ENCODE results near the gene ZCCHC10.

ZCCHC10 gene

GRCh38 chr5:133025804-133026663, at the start of gene ZCCHC10:
ZCCHC10 (minus strand) TSS chr5:133026549; CDS start chr5:133026537, 12 bp downstream.
- H3K36me3 Mint-ChIP-seq (ENCODE audit: low read depth): peaks cover 11% of the 10 kb centered on the region
- peaks cover 14% of the 10 kb centered on the region for H3K4me1 Mint-ChIP-seq (ENCODE audit: low read depth)
- H3K27ac Mint-ChIP-seq: peak within 1 kb of the TSS; percentile 85
- no peaks in the 10 kb centered on the region for H3K27me3 Mint-ChIP-seq (ENCODE audit: low read depth)
- H3K9me3 Mint-ChIP-seq: no peaks in the 10 kb centered on the region
- peak within 1 kb of the TSS; percentile 87 for H3K4me3 Mint-ChIP-seq

GRCh38 chr5:133075572-133076536, 49.5 kb upstream of the ZCCHC10 start:
- Mint-ChIP-seq H3K36me3 (ENCODE audit: low read depth) (peaks cover 36% of the 10 kb centered on the region), H3K27ac (no peak overlapping the region), H3K4me3 (no peak overlapping the region), H3K27me3 (ENCODE audit: low read depth) (no peaks in the 10 kb centered on the region), H3K4me1 (ENCODE audit: low read depth) (peaks cover 10% of the 10 kb centered on the region), H3K9me3 (no peaks in the 10 kb centered on the region)

- H3K4me1 Mint-ChIP-seq (ENCODE audit: low read depth): peaks cover 14% of the 10 kb centered on the region
Measured at GRCh38 chr5:133072021-133072420, 45.7 kb upstream of the ZCCHC10 start.

GRCh38 chr5:133066045-133066444, 39.7 kb upstream of the ZCCHC10 start:
- Mint-ChIP-seq H3K36me3 (ENCODE audit: low read depth) (peaks cover 39% of the 10 kb centered on the region), H3K9me3 (no peaks in the 10 kb centered on the region), H3K27ac (no peak overlapping the region), H3K27me3 (ENCODE audit: low read depth) (no peaks in the 10 kb centered on the region), H3K4me1 (ENCODE audit: low read depth) (peaks cover 18% of the 10 kb centered on the region), H3K4me3 (no peak overlapping the region)

More at GRCh38 chr5:133072021-133072420, 45.7 kb upstream of the ZCCHC10 start:
- Mint-ChIP-seq H3K36me3 (ENCODE audit: low read depth) (peaks cover 58% of the 10 kb centered on the region), H3K4me3 (no peak overlapping the region), H3K27me3 (ENCODE audit: low read depth) (no peaks in the 10 kb centered on the region), H3K9me3 (no peaks in the 10 kb centered on the region), H3K27ac (no peak overlapping the region)

- Mint-ChIP-seq H3K36me3 (ENCODE audit: low read depth) (peaks cover 35% of the 10 kb centered on the region), H3K27me3 (ENCODE audit: low read depth) (no peaks in the 10 kb centered on the region), H3K4me3 (no peak overlapping the region), H3K4me1 (ENCODE audit: low read depth) (peaks cover 18% of the 10 kb centered on the region), H3K9me3 (no peaks in the 10 kb centered on the region), H3K27ac (no peak overlapping the region)
Measured at GRCh38 chr5:133065471-133065870, 39.1 kb upstream of the ZCCHC10 start.

GRCh38 chr5:133063965-133064364, 37.6 kb upstream of the ZCCHC10 start:
- Mint-ChIP-seq H3K27ac (no peak overlapping the region), H3K36me3 (ENCODE audit: low read depth) (peaks cover 28% of the 10 kb centered on the region), H3K9me3 (no peaks in the 10 kb centered on the region), H3K4me1 (ENCODE audit: low read depth) (peaks cover 16% of the 10 kb centered on the region), H3K27me3 (ENCODE audit: low read depth) (no peaks in the 10 kb centered on the region), H3K4me3 (no peak overlapping the region)

GRCh38 chr5:133062276-133062675, 35.9 kb upstream of the ZCCHC10 start:
- H3K36me3 Mint-ChIP-seq (ENCODE audit: low read depth): peaks cover 18% of the 10 kb centered on the region
- no peak overlapping the region for H3K4me3 Mint-ChIP-seq
- no peak overlapping the region for H3K27ac Mint-ChIP-seq
- H3K27me3 Mint-ChIP-seq (ENCODE audit: low read depth): no peaks in the 10 kb centered on the region
- H3K9me3 Mint-ChIP-seq: no peaks in the 10 kb centered on the region
- peaks cover 19% of the 10 kb centered on the region for H3K4me1 Mint-ChIP-seq (ENCODE audit: low read depth)

- Mint-ChIP-seq H3K4me3 (no peak overlapping the region), H3K27ac (peak overlapping the region; percentile 17), H3K4me1 (ENCODE audit: low read depth) (peaks cover 32% of the 10 kb centered on the region)
Measured at GRCh38 chr5:133059621-133060020, 33.3 kb upstream of the ZCCHC10 start.

GRCh38 chr5:133056891-133057290, 30.5 kb upstream of the ZCCHC10 start:
- Mint-ChIP-seq H3K36me3 (ENCODE audit: low read depth) (peaks cover 6% of the 10 kb centered on the region), H3K27ac (no peak overlapping the region), H3K27me3 (ENCODE audit: low read depth) (no peaks in the 10 kb centered on the region), H3K4me1 (ENCODE audit: low read depth) (peaks cover 28% of the 10 kb centered on the region), H3K4me3 (no peak overlapping the region), H3K9me3 (no peaks in the 10 kb centered on the region)

More at GRCh38 chr5:133059621-133060020, 33.3 kb upstream of the ZCCHC10 start:
- H3K9me3 Mint-ChIP-seq: no peaks in the 10 kb centered on the region
- no peaks in the 10 kb centered on the region for H3K27me3 Mint-ChIP-seq (ENCODE audit: low read depth)
- peaks cover 11% of the 10 kb centered on the region for H3K36me3 Mint-ChIP-seq (ENCODE audit: low read depth)

GRCh38 chr5:133054697-133055471, 28.5 kb upstream of the ZCCHC10 start:
- Mint-ChIP-seq H3K4me3 (no peak overlapping the region), H3K36me3 (ENCODE audit: low read depth) (peaks cover 6% of the 10 kb centered on the region), H3K4me1 (ENCODE audit: low read depth) (peaks cover 37% of the 10 kb centered on the region), H3K9me3 (no peaks in the 10 kb centered on the region), H3K27ac (no peak overlapping the region), H3K27me3 (ENCODE audit: low read depth) (no peaks in the 10 kb centered on the region)

GRCh38 chr5:133053448-133053847, 27.1 kb upstream of the ZCCHC10 start:
- Mint-ChIP-seq H3K9me3 (no peaks in the 10 kb centered on the region), H3K4me3 (peak overlapping the region; percentile 95), H3K36me3 (ENCODE audit: low read depth) (peaks cover 6% of the 10 kb centered on the region), H3K27ac (peak overlapping the region; percentile 100), H3K27me3 (ENCODE audit: low read depth) (no peaks in the 10 kb centered on the region), H3K4me1 (ENCODE audit: low read depth) (peaks cover 41% of the 10 kb centered on the region)

GRCh38 chr5:133052317-133053175, 26.2 kb upstream of the ZCCHC10 start:
- Mint-ChIP-seq H3K27ac (peak overlapping the region; percentile 100), H3K36me3 (ENCODE audit: low read depth) (peaks cover 3% of the 10 kb centered on the region), H3K9me3 (no peaks in the 10 kb centered on the region), H3K4me3 (peak overlapping the region; percentile 95), H3K4me1 (ENCODE audit: low read depth) (peaks cover 36% of the 10 kb centered on the region), H3K27me3 (ENCODE audit: low read depth) (no peaks in the 10 kb centered on the region)

- Mint-ChIP-seq H3K4me1 (ENCODE audit: low read depth) (peaks cover 35% of the 10 kb centered on the region), H3K27ac (peak within 1 kb of the TSS; percentile 100), H3K4me3 (peak within 1 kb of the TSS; percentile 95), H3K36me3 (ENCODE audit: low read depth) (peaks cover 3% of the 10 kb centered on the region), H3K27me3 (ENCODE audit: low read depth) (no peaks in the 10 kb centered on the region), H3K9me3 (no peaks in the 10 kb centered on the region)
Measured at GRCh38 chr5:133051542-133052316, 25.4 kb upstream of the ZCCHC10 start, which contains the start of gene HSPA4. HSPA4 (plus strand) TSS chr5:133052013; CDS start chr5:133052251, 238 bp downstream.
